GM18517 (cell line): ENCODE data around the gene TFIP11.

Source experiments
- ATAC-seq: cut with Tn5 transposase; IDR thresholded peaks from one replicate; pipeline ENCODE4 v1.9.1; 2021; ENCODE audit warnings: mild to moderate bottlenecking, moderate library complexity; ENCODE audit not compliant: unreplicated experiment

The TFIP11 gene

DNA sequence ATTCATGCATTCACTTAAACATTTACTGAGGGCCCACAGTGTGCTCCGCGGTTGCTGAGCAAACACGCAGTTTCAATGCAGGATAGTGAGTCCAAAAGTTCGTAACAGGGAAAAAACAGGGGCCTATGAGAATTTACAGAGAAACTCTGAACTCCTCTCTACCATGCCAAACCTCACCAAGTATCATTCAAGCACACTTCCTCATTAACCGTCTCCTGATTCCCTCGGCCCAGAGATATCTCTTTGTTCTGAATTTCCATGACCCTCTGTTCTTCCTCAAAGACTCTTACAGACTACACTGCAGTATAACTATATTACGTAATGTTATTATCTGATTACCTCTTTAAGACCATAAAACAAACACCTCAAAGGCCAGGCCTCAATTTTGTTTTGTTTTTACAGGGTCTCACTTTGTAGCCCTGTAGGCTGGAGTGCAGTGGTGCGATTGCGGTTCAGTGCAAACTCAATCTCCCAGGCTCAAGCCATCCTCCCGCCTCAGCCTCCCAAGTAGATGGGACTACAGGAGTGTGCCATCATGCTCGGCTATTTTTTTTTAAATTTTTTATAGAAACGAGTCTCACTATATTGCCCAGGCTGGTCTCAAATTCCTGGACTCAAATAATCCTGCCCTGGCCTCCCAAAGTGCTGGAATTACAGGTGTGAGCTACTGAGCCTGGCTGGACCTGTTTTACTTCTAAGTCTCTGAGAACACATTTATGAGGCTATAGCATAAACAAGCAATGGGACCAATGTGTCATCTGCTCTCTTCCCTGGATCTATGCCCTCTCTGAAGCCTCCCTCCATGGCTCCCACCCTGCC, 32.3 kb downstream of the TFIP11 start:
- ATAC-seq: no peak

DNA sequence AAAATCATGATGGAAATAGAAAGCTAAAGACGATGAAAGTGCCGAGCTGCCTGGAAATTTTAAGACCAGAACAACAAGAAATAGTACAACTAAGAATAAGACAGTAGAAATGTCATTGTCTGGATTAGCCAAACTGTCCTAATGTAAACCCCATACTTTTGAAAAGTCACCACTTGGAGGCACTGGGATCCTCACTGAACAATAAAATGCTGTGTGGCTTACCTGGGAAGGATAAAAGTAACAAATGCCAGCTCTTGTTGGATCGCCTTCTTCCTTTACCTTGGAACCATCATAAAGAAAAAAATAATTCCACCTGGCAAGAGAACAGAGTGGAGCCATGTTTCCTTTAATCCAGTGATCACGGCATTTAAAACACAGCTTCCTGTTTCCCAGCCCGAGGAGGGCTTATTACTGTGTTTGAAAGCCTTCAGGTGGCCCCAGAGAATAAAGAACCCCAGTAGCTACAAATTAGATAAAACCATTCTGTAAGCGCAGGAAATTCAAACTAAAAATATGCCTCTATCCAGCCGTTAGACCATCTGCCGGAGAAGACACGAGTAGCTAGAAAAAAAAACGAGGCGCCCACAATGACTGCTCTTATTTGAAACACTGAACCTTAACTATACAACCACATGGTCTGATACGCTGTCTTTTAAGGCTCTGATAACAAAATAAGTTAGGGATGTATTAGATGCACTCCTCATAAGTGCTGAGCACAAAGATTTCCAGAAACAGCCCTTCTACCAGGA, 33.1 kb downstream of the TFIP11 start:
- no peak for ATAC-seq

DNA sequence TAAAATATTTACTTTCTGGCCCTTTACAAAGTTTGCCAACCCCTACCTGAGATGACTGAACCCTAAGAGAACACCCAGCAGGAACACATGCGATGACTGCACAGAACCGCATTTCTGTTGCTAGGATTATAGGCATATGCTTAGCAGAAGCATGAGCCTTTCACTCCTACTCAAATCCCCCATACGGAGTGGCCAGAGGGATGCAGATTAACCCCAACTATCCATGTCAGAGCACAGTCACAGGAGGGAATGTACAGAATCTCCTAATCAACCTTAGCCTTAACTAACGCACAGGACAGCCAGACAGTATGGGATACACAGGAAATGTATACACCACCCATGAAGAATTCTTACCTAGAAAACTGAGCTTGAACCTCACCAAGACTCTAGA, 34.9 kb downstream of the TFIP11 start:
- no peak for ATAC-seq

DNA sequence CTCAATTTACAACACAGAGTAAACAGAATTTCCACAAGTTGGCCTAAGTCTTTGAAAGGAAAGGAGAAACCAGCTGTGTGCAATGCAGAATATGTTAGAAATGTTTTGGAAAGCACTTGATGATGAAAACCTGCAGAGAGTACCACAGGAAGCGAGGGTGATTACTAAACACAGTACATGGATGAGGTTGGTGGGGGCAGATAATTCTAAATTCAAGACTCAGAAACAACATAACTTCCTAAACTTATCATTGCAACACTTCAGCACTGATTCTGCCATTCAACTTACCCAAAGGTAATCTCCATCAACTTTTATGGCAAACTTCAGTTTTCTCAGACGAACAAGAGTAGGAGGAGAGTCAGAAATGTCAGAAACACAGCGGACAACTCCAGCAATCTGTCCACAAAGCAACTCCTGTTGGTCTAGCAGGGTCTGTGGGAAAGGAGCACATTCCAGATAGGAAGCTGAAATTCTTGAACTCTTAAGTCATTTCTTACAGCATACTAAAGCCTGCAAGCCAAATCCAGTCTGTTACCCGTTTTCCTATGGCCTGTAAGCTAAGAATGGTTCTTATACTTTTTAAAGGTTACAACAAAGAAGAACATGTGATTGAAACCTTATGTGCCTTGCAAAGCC, 35.5 kb downstream of the TFIP11 start:
- no peak for ATAC-seq

DNA sequence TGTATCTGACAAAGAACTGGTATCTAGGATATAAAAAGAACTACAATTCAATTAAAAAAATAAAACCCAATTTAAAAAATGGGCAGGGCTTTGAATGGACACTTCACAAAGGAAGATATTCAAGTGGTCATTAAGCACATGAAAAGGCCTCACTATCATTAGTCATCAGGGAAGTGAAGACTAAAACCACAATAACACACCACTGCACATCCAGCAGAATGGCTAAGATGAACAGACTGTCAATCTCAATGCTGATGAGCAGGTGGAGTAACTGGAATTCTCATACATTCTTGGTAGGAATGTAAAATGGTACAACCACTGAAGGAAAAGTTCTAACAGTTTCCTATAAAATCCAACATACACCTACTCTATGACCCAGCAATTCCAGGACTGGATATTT, 37.6 kb downstream of the TFIP11 start:
- ATAC-seq: no peak

DNA sequence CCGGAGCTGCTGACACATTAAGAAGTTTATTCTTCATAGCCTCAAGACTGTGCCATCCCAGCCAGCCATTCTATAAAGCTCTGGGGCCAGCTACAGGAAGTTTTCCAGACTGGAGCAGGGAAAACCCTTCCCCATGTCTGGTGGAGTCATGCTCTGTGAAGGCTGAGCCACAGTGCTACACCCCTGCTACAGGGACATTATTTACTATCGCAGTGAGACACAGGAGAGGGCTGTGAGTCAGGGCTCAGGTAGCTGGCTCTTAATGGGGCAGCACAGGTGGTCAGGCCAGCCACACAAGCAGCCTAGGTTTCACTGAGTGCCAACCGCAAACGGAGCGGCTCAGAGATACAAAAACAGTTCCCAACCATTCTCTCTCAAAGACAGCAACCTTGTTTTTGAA, 40.8 kb downstream of the TFIP11 start:
- ATAC-seq: no peak

DNA sequence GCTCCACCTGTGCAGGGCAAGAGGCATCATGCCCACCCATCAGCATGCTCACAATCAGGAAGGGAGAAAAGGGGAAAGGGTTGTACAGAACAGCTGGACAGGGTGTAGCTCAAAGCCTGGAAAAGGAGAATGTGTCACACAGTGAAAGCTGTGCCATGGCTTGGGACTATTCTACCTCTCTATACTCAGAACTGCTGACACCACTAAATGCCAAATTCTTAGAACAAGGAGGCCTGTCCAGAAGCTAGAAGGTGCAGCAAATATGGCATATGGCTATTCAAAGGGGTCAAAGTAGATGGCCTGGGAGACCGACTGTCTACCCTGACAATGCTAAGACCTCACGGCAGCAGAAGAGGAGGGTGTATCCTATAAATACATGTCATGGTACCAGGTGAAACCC, 41.5 kb downstream of the TFIP11 start:
- no peak for ATAC-seq

DNA sequence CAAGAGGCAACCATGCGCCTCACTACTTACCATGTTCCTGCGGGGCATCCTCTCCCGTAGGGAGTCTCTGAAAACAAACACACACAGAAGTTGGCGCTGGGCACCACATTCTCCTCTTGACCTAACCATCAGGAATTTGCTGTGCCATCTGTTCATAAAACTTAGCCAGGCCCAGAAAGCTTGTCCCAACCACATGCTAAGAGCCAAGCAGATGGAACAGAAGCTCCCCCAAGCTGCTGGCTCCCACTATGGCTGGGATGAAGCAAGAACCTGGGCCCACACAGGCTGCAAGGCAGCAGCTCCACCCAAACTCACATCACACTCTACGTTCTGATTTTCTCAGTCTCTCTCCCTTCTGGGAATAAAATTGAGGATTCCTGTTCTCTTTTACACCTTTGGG, 46.1 kb downstream of the TFIP11 start:
- no peak for ATAC-seq

DNA sequence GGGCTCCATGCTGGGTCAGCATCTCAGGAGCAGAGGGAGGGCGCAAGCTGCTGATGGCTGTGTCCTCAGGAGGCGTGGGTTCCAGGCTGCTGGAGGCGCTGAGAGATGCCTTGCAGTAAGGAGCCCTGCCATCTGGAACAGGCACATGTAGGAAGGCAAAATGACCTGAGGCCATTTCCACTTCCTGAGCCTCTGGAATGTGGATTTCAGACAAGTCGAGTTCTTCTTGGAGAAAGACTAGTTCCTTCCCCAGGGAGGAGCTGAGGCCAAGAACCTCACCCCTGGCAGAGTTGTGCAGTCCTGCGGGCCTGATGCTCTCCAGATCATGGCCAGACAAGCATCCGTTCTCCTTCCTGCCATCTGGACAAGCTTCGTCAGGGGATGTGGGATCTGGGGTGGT, 48.0 kb downstream of the TFIP11 start:
- no peak for ATAC-seq

DNA sequence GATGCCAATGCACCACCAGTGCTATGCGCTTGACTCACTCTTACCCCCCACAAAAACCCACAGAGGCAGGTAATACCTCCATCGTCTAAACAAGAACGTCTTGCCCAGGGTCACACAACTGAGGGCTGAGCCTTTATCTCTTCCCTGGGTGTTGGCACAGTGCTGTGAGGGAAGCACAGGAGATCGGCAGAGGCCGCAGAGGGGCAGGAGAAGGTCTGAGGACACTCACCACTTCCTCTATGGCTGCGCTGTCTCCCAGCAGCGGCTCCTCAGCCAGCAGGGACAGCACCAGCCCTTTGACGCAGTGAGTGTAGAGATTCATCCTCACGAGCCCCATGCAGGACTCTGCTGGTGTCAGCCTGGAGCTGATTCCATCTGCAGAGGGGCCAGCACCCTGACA, 48.6 kb downstream of the TFIP11 start:
- ATAC-seq: no peak

DNA sequence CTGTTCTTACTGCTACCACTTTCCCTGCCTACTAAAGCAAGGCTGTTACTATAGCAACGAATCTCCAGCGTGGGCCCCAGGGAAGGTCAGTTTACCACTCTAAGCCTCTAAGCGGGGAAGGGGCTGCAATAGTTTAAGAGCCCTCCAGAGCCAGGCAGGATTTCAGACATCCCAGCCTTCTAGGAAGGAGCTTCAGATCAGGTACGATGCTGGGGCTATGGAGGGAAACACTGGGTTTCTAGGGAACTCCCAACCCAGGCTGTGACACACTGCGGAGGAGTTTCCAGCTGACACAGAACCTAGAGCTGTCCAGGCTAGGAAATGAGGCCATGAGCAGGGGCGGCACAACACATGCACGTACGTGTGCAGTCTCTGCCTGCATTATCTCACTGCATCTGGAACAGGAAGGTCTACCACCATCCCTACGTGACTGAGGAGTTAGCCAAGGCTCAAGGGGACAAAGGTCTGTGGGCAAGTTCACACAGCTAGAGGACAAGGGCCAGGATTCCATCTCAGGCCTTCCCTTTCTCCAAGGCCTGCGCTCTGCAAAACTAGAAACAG, 49.1 kb downstream of the TFIP11 start:
- no peak for ATAC-seq

DNA sequence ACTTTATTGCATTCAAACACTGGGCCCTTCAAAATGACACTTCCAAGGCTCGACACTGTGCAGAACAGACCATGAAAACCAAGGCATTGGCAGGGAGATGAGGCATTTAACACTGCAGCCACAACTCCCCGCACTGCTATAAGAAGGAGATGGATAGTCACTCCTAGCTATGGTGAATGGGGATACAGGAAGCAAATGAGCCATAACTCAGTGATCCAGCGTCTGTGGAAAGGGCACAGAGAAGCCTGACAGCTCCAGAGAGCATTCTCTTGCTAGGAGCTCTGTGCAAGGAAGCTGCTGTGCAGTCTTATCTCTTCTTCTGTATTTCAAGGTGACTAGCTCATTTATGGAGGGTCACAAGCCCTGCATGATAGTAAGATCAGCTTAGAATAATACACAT, 49.6 kb downstream of the TFIP11 start:
- no peak for ATAC-seq

DNA sequence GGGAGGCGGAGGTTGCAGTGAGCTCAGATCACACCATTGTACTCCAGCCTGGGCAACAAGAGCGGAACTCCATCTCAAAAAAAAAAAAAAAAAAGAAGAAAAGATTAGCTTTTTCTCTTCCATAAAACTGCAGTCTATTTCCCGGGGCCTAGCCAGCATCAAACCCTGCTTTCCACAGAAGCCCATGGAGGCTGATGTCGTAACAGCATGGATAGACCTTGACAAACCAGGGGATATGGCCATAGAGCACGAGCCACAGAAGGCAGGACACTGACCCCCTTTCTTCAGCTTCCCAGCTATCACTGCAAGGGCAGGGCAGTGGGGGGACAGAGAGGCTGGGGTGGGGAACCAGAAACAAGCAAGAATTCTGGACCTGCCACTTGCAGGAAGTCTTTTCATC, 50.2 kb downstream of the TFIP11 start:
- no peak for ATAC-seq

DNA sequence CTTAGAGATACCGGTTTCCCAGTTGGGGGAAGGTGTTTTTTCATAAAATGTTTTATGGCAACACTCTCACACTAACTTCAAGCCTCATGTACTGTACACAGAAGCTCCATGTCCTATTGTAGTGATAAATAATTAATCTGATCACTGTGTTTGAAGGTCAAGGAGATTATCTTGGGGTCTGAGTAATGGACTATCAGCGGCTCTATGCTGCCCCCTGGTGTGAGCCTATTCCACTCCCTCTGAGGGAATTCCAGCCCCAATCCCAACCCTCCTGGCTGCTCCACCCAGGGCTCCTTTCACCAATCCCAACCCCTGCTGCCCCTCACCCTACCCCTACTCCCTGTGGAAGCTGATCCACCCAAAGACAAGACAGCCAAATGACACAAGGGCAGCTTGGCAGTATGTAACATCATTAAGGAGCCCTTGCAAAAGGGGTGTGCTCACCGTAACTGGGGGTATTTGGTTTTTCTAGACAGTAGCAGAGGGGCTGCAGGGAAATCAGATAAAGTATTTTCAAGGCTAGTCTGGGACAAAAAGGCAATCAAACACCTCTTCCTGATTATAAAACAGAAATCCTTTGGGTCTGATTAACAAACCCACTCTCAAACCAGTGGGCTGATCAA, 51.0 kb downstream of the TFIP11 start:
- ATAC-seq: no peak

DNA sequence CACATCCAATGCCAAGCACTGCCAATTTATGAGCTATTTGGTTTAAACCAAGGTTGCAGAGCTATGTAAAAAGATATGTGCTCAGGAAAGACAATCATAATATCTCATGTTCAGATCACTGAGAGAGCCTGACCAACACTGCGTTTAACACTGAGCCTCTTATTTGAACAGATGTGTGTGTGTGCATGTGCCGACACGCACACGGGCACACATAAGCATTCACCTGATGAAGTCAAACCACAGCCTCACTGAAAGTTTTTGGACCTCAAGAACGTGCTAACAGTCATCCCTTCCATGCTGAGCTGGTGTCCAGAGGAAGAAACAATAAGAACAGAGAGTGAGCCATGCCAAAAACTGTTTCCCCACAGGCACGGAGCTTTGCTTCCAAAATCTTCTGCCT, 52.1 kb downstream of the TFIP11 start:
- ATAC-seq: no peak

DNA sequence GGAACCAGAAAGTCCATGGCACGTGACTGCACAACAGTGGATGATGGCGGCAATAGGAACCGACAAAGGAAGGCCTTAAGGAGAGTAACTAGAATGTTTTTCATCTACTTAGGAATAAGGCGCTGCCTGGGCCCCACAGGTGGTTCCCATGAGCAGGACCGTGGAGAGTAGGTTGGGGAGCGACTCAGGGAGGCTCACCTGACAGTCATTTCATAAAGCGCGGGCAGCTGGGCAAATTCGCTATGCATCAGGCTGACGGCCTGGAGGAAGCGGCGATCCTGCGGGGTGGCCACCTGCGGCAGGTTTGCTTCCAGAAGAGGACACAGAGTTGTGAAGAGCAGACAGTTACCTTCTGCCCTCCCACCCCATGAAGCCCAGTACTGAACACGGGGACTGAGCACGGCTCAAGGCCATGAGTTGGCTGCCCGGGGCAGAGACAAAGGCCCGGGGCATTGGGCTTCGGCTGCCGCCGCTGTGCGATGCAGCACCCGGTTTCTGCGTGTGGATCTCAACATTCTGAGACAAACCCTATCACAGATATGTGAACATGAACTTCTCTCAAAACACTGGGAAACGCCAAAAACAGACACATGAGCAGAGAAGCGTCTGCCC, 54.5 kb downstream of the TFIP11 start:
- ATAC-seq: no peak

DNA sequence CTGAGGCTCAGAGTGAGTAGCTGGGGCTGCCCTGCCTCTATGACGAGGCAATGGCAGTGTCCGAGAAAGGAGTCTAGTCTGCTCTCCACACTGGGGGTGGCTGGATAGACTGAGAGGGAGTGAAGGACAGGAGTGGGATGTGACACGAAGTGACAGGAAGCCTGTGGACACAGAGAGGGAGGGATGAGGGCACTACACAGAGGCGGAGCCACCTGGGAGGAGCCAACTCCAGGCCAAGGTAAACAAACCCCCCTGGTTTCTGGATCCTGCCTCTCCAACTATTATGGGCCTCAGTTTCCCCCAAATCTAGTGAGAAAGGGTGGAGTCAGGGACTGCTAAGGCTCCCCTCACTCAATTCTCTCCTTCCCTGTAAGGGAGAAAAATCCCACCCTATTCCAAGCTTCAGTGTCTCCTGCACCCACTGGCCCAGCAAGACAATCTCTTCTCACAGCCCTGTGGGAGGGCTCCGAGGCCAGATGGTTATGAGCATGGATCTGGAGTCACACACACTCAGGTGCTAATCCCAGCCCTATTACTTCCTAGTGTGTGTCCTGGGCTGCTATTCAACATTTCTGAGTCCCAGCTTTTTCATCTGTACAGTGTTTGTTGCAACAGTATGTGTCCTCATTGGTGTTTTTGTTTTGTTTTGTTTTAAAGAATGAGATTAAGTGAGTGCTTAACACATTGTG, 58.3 kb downstream of the TFIP11 start:
- ATAC-seq: no peak

DNA sequence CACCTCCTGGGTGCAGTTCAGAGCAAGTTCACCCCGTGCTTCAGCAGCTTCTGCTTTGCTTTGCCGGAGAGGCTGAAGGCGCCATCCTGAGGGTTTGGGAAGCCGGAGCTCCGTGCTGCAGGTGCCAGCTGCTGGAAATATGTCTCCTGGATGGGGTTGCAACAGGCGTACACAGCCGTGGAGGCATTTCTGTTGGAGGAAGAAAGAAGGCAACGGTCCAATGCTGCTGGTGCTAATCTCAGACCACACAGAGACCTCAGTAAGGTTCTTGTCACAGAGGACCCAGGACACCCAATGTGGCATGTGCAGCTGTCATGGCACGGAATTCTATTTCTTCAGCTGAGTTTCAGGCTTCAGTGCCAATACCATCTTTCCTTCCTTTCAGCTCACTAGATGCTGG, 59.1 kb downstream of the TFIP11 start:
- no peak for ATAC-seq

DNA sequence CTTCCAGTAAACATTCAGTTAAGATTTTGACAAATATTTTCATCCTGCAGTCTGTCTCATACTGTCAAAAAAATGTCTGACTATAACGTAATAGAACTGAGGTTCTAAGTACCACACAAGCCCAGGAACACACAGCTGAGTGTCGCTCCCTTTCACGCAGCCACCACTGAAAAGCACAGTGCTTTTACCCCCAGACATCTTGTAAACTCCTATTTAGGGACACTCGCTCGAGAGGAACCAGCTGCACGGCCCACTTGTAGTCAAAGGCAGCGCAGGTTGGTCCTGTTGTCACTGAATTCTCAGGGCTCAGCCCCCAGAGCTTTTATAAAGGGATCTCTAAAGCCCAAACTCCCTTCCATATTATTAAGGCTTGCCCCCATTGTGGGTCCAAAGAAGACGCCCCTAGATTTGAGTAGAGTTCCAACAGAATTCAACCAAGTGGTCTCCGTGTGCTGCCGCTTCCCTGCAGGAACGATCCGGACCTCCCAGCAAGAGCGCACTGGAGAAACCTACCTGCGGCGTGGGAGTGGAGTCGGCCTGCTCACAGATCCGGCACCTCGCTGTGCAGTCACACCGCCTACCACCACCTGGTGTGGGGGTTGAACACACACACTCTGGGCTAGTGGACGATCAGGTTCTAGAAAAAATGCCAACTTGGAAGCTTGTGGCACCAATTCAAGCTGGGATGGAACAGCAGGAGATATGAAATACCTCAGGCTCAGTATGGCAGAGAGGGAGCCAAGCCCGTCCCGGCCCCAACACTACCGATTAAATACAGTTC, 59.8 kb downstream of the TFIP11 start:
- no peak for ATAC-seq
